Glutamatergic neuron (in vitro differentiated cells): ENCODE data around the gene CCDC74B. TPM values are rescaled to one million over a fixed set of nuclear protein-coding genes. Genes with fewer than 3 reads are reported as not detected.
"Not testable (repeated sequence)": the region's sequence is repeated elsewhere in the genome, so short reads cannot be mapped to it uniquely, and the experiment has no call there.

Experiments
- DNase-seq: peaks from one replicate; pipeline ENCODE4 v3.0.0; 2022
- H3K27ac Mint-ChIP-seq: one replicate; pipeline ENCODE4 v1.8.0; 2020; ENCODE audit warnings: mild to moderate bottlenecking, mixed read lengths, inconsistent platforms; ENCODE audit not compliant: unreplicated experiment
- H3K27me3 Mint-ChIP-seq: one replicate; pipeline ENCODE4 v1.8.0; 2020; ENCODE audit warnings: mild to moderate bottlenecking, moderate library complexity, mixed read lengths, inconsistent platforms; ENCODE audit not compliant: unreplicated experiment
- H3K36me3 Mint-ChIP-seq: one replicate; pipeline ENCODE4 v1.8.0; 2020; ENCODE audit warnings: mild to moderate bottlenecking, mixed read lengths, inconsistent platforms; ENCODE audit not compliant: unreplicated experiment
- H3K4me1 Mint-ChIP-seq: one replicate; pipeline ENCODE4 v1.8.0; 2020; ENCODE audit warnings: mild to moderate bottlenecking, low read depth, mixed read lengths, inconsistent platforms; ENCODE audit not compliant: unreplicated experiment
- H3K4me3 Mint-ChIP-seq: one replicate; pipeline ENCODE4 v1.8.0; 2020; ENCODE audit warnings: mild to moderate bottlenecking, mixed read lengths, inconsistent platforms; ENCODE audit not compliant: unreplicated experiment
- H3K9me3 Mint-ChIP-seq: one replicate; pipeline ENCODE4 v1.8.0; 2020; ENCODE audit warnings: mild to moderate bottlenecking, moderate library complexity, mixed read lengths, inconsistent platforms; ENCODE audit not compliant: unreplicated experiment
- total RNA-seq: library from RNA; stranded (reverse); fragmentation: NEBNext Ultra II Directional; extraction: Animal tissue kit (Norgen Biotek cat#: 25700); gene quantifications from one replicate; pipeline ENCODE4 v1.2.1, GENCODE V29; 2021; ENCODE audit not compliant: unreplicated experiment
- TF ChIP-seq, protein P1 (sequence below): fragments of 200-600 bp; sonication (generic); IDR thresholded peaks from one replicate; pipeline ENCODE4 v1.5.0; 2021; ENCODE audit not compliant: partially characterized antibody, unreplicated experiment

The CCDC74B gene
- total RNA-seq, 1 donor from 2014 or later, result 0.29 TPM

DNA sequence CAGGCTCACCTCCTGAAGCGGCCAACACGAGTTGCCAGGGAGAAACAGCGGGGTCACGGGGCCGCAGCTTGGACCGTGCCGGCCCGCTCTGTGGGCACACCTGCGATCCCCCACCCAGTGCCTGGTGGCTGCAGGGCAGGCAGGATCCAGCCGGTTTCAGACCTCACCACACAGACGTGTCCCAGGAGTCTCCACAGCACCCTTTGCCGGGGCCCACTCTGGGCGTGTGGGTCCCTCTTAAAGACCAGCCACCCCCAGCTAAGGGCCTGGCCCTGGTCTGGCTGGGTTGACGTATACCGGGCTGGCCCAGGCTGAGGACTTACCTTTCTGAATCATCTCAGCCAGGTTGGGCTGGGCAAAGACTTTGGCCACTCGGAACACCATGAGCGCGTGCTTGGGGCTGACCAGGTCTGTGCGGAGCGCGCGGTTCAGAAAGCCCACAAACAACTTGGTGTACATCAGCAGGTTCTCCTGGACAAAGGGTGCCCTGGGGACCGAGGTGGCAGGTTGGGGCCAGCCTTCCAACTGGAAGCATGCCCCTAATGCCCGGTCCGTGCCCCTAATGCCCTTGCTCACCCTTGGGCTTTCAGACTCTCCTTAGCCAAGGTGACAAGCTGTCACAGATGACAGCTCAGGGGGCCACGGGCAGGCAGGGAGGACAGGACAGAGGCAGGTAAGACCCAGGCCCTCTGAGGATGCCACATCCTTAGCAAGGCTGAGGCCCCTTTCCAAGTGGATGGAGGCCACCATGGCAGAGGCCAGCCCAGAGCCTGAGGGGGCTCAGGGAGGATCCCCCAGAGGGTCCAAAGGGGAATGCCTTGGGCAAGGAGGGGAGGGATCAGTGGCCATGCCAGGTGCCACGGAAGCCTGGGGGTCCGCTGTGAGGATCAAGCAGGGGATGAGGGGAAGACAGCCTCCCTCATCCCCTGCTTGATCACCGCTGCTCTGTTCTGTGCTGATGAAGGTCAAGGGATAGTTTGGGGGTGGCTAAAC, 10.2 kb upstream of the CCDC74B start:
- Mint-ChIP-seq H3K27me3 (no peaks in the 10 kb centered on the region), H3K27ac (peak overlapping the region; percentile 28), H3K9me3 (peaks cover 6% of the 10 kb centered on the region), H3K4me3 (no peak overlapping the region), H3K4me1 (peaks cover 5% of the 10 kb centered on the region), H3K36me3 (no peaks in the 10 kb centered on the region)
- TF ChIP-seq, protein P1, sequence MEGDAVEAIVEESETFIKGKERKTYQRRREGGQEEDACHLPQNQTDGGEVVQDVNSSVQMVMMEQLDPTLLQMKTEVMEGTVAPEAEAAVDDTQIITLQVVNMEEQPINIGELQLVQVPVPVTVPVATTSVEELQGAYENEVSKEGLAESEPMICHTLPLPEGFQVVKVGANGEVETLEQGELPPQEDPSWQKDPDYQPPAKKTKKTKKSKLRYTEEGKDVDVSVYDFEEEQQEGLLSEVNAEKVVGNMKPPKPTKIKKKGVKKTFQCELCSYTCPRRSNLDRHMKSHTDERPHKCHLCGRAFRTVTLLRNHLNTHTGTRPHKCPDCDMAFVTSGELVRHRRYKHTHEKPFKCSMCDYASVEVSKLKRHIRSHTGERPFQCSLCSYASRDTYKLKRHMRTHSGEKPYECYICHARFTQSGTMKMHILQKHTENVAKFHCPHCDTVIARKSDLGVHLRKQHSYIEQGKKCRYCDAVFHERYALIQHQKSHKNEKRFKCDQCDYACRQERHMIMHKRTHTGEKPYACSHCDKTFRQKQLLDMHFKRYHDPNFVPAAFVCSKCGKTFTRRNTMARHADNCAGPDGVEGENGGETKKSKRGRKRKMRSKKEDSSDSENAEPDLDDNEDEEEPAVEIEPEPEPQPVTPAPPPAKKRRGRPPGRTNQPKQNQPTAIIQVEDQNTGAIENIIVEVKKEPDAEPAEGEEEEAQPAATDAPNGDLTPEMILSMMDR, result no peak
- no peak for DNase-seq

DNA sequence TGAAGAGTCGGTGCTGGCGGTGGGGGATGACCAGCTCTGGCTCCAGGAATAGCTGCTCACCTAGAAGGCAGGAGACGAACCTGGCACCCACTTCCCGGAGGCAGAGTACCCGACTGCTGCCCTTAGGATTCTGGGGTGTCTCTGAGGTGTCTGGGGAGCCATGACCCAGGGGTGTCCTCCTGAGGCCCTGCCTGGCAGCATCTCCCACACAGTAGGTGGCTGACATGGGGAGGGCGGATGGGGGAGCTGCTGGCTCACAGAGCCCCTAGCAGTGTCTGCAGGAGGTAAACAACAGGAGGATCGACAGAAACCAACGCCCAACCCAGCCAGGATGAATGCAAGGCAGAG, 9.5 kb upstream of the CCDC74B start:
- DNase-seq, H3K9me3 Mint-ChIP-seq, H3K4me1 Mint-ChIP-seq, H3K36me3 Mint-ChIP-seq, H3K27me3 Mint-ChIP-seq, H3K4me3 Mint-ChIP-seq, H3K27ac Mint-ChIP-seq: not testable (repeated sequence)

DNA sequence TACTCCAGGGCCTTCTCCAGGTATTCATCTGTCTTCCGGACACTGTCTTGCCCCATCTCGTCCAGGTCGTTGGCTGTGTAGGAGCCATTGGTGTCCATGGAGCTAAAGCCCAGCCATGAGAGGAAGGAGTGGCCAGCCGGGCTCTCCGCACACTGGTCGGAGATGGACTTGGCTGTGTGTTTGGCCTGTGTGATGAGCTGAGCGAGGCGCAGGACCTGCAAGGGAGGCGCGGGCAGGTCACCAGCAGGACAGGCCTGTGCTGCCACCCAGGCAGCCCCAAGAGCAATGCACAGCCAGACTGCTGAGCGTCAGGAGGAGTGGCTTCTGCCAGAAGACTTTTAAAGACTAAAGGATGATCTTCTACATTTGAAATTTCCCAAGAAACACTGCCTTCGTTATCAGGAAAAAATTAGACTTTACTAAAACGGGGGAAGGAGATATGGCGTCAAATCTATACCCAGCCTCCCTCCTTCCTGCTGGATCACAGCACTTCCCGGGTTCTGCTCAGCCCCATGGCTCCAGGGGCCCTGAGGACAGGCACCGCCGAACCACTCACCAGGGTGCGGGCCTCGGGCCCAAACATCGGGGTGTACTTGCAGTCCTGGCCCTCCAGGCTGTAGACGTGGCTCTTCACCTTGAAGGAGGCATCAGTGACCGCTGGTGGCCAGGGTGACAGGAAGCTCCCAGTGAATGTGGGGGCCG, 9.0 kb upstream of the CCDC74B start:
- not testable (repeated sequence) for H3K27ac Mint-ChIP-seq, H3K4me1 Mint-ChIP-seq, H3K36me3 Mint-ChIP-seq, DNase-seq, H3K27me3 Mint-ChIP-seq, H3K4me3 Mint-ChIP-seq, H3K9me3 Mint-ChIP-seq

DNA sequence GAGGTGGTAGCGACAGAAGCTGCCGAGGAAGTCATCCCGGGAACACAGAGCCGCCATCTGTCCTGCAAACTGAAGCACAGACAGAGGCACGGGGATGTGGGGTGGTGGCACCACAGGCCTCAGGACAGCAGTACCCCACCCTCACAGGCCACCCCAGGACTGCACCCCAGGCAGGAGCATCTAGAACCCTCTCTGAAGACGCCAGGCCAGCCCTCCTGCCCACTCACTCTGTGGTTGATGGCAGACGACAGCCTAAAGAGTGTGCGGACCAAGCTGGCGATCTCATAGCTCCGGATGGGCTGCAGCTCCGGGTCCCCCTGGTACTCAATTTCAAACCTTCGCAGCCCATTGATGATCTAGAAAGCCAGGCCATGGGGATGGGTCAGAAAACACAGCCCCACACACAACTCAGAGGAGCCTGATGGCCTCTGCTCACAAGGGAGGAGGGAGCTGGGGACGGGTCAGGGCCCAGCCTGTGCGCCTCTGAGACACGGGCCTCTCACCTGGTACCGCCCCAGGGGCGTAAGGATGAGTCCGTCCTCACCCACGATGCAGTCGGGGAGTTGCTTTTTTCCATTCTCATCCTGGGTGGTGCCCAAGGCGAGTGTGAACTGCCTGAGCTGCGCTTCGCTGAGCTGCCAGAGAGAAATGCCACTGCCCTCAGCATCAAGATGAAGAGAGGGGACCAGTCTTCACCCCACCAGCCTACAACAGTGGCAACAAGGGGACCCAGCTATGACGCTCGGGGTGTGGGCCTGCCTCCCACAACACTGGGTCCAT, 8.1 kb upstream of the CCDC74B start:
- no peaks in the 10 kb centered on the region for H3K36me3 Mint-ChIP-seq
- H3K27ac Mint-ChIP-seq, result no peak overlapping the region
- H3K4me3 Mint-ChIP-seq, result no peak overlapping the region
- peaks cover 6% of the 10 kb centered on the region for H3K9me3 Mint-ChIP-seq
- DNase-seq, result no peak
- TF ChIP-seq, protein P1, result no peak
- peaks cover 5% of the 10 kb centered on the region for H3K4me1 Mint-ChIP-seq
- H3K27me3 Mint-ChIP-seq, result peaks cover 2% of the 10 kb centered on the region

DNA sequence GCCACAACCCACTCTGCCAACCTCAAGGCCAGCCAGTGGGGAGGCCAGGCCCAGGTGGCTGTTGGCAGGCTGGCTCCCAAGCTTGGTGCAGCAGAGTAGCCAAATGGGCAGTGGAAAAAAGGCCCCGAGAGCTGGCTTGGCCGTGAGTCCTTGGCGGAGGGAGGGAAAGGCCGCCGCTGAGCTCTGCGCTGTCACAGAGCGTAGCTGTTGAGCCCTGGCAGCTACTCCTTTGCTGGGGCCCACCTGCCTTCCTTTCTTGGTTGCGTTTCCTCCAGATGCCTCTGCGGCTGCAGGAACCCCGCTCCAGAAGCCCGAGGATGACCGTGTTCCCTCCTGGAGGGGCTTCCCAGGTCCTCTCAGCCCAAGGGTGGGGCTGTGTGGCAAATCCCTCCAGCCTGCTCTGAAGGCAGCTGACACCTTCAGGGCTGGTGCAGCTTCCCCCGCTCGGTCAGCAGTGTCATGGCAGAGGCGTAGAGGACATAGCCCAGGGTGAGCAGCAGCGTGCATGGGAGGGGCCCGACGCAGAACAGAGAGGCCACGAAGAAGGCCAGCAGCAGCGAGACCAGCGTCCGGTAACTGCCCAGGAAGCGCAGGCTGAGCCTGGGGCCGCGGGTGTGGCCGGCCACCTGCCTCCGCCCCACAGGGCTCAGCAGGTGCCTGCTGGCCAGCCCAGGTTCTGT, 7.4 kb upstream of the CCDC74B start:
- not testable (repeated sequence) for H3K4me1 Mint-ChIP-seq, H3K4me3 Mint-ChIP-seq, H3K36me3 Mint-ChIP-seq, H3K27me3 Mint-ChIP-seq, H3K27ac Mint-ChIP-seq, DNase-seq, H3K9me3 Mint-ChIP-seq

DNA sequence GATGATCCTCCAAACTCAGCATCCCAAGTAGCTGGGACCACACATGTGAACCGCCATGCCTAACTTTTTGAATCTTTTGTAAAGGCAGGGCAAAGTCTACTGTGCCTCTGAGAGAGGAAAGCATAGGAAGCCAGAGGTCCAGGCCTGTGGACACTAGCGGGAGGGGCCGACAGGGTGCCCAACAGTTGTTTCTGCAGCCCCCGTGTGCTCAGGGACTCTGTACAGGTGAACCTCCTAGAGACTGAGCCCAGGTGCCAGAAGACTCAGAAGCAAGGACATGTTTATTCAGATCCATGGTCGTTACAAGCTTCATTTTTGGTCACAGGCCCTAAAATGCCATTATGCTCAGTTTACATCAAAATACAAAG, 6.2 kb upstream of the CCDC74B start:
- not testable (repeated sequence) for H3K4me3 Mint-ChIP-seq, H3K9me3 Mint-ChIP-seq, H3K27ac Mint-ChIP-seq, H3K27me3 Mint-ChIP-seq, H3K36me3 Mint-ChIP-seq, DNase-seq, H3K4me1 Mint-ChIP-seq
